HepG2 (cell line): ENCODE data around the gene FBXO9. TPM values are rescaled to one million over a fixed set of nuclear protein-coding genes. Genes with fewer than 3 reads are reported as not detected.

Experiments
- CBX1 ChIP-seq: IDR thresholded peaks from one replicate; pipeline ENCODE4 v1.6.1; 2016; ENCODE audit warnings: antibody characterized with exemption, low read depth
- DNMT1 ChIP-seq: sonication (generic); formaldehyde crosslinking; IDR thresholded peaks from 2 replicates; pipeline ENCODE4 v1.5.1; 2020; ENCODE audit warnings: mild to moderate bottlenecking, missing genetic modification reagents
- ELF1 ChIP-seq: sonication (generic); formaldehyde crosslinking; IDR thresholded peaks from 2 replicates; pipeline ENCODE4 v1.4.0; 2020; ENCODE audit warnings: missing genetic modification reagents
- HDAC2 ChIP-seq: sonication (generic); formaldehyde crosslinking; IDR thresholded peaks from 2 replicates; pipeline ENCODE4 v1.4.0; 2020; ENCODE audit warnings: missing genetic modification reagents
- HHEX ChIP-seq: IDR thresholded peaks from 2 replicates; pipeline ENCODE4 v1.6.1; 2016; ENCODE audit warnings: control low read depth
- IRF2 ChIP-seq: IDR thresholded peaks from 2 replicates; pipeline ENCODE4 v1.6.1; 2018; ENCODE audit warnings: missing genetic modification reagents, missing compliant biosample characterization
- MYNN ChIP-seq: sonication (generic); formaldehyde crosslinking; IDR thresholded peaks from 2 replicates; pipeline ENCODE4 v1.4.0; 2020; ENCODE audit warnings: mild to moderate bottlenecking, low read depth, missing genetic modification reagents
- SETDB1 ChIP-seq: sonication (generic); formaldehyde crosslinking; IDR thresholded peaks from 2 replicates; pipeline ENCODE4 v1.5.1; 2020; ENCODE audit warnings: missing genetic modification reagents, mild to moderate bottlenecking, borderline replicate concordance
- STAT5B ChIP-seq: sonication (generic); formaldehyde crosslinking; IDR thresholded peaks from 2 replicates; pipeline ENCODE4 v1.4.0; 2020; ENCODE audit warnings: missing genetic modification reagents
- THYN1 ChIP-seq: sonication (generic); formaldehyde crosslinking; IDR thresholded peaks from 2 replicates; pipeline ENCODE4 v1.8.1; 2023; ENCODE audit warnings: low read depth, mild to moderate bottlenecking, moderate library complexity, missing genetic modification reagents, borderline replicate concordance
- ZBTB20 ChIP-seq: sonication (generic); formaldehyde crosslinking; IDR thresholded peaks from 2 replicates; pipeline ENCODE4 v1.8.1; 2023; ENCODE audit warnings: missing genetic modification reagents, low read depth, mild to moderate bottlenecking, borderline replicate concordance
- ZNF124 ChIP-seq: sonication (generic); formaldehyde crosslinking; IDR thresholded peaks from 2 replicates; pipeline ENCODE4 v1.4.0; 2020; ENCODE audit warnings: missing genetic modification reagents
- ZNF20 ChIP-seq: sonication (generic); formaldehyde crosslinking; IDR thresholded peaks from 2 replicates; pipeline ENCODE4 v1.4.0; 2020; ENCODE audit warnings: mild to moderate bottlenecking, moderate library complexity, missing genetic modification reagents
- ZNF557 ChIP-seq: sonication (generic); formaldehyde crosslinking; IDR thresholded peaks from 2 replicates; pipeline ENCODE4 v1.4.0; 2020; ENCODE audit warnings: missing genetic modification reagents
- ZNF644 ChIP-seq: IDR thresholded peaks from 2 replicates; pipeline ENCODE4 v1.6.1; 2016; ENCODE audit warnings: low read depth
- polyA plus RNA-seq, 8 experiments: library from polyadenylated mRNA; depleted of rRNA in 3 of 8; stranded (reverse) in 7 of 8; unstranded in 1 of 8; fragments of >200 nt; fragmentation: Illumina TruSeq in 4 of 8; extraction: Trizol in 4 of 8; gene quantifications; 2 replicates each; pipeline versions ENCODE4 v1.2.1 to v1.2.3, GENCODE V29; 2011 to 2016; ENCODE audit warnings: low read depth in 4 of 8, missing spikeins in 1 of 8, mixed read lengths in 1 of 8; ENCODE audit not compliant: insufficient read depth in 1 of 8
- total RNA-seq, 5 experiments: library from RNA; depleted of rRNA; stranded (reverse); fragments of >200 nt; fragmentation: Illumina TruSeq; extraction: Trizol; gene quantifications; 2 replicates each; pipeline ENCODE4 v1.2.3, GENCODE V29; 2016; ENCODE audit warnings: low read depth in 1 of 5
- TF ChIP-seq, protein P1 (sequence below): sonication (generic); formaldehyde crosslinking; IDR thresholded peaks from 2 replicates; pipeline ENCODE4 v1.5.0; 2020; ENCODE audit warnings: missing genetic modification reagents
- TF ChIP-seq, protein P2 (sequence below): sonication (generic); formaldehyde crosslinking; IDR thresholded peaks from 2 replicates; pipeline ENCODE4 v1.4.0; 2020; ENCODE audit warnings: mild to moderate bottlenecking, missing genetic modification reagents, borderline replicate concordance
- TF ChIP-seq, protein P3 (sequence below): sonication (generic); formaldehyde crosslinking; conservative IDR thresholded peaks from 2 replicates; pipeline ENCODE4 v1.8.0; 2022; ENCODE audit warnings: low read depth, missing genetic modification reagents
- TF ChIP-seq, protein P4 (sequence below): sonication (generic); formaldehyde crosslinking; IDR thresholded peaks from 2 replicates; pipeline ENCODE4 v1.5.0; 2020; ENCODE audit warnings: mild to moderate bottlenecking, missing genetic modification reagents
- TF ChIP-seq, protein P5 (sequence below): IDR thresholded peaks from 2 replicates; pipeline ENCODE4 v1.6.1; 2016; ENCODE audit warnings: low read depth, borderline replicate concordance

Gene FBXO9
- total and polyA plus RNA-seq, 2 of the 13 experiments (the other 11 are each of a cell fraction or from before 2014, with no cell fraction given) = 64.3 to 98.4 TPM

DNA sequence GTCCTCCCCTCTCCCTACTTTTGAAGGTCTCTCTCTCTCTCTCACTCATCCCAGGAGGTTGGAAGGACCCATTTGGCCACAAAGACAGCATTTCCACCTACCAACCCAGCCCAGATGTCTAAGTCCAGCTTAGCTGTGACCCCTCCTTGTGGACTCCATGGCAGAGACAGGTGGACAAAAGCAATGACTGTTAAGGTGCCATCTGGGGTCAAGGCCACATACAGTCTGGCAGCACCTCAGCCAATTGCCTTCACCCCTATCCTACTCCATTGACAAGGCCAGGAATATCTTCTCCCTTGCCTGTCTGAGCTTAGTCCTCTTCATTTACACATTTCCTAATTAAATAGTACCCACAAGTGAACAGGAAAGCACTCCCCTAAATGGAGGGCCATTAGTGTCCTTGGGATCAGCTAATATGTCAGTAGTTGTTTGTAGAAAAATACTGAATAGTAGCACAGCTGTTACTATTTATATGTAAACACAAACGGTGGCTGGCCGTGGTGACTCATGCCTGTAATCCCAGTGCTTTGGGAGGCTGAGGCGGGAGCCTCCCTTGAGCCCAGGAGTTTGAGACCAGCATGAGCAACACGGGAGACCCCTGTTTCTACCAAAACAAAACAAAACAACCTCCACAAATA, 54.7 kb downstream of the FBXO9 start (continued):
- TF ChIP-seq MYNN (CRISPR knock-in tag) (no peak; the same call in 1 of the 2 replicates), ZNF20 (CRISPR knock-in tag) (no peak), IRF2 (CRISPR knock-in tag) (peak; percentile 49; the same call in 1 of the 2 replicates), ZNF124 (no peak), STAT5B (CRISPR knock-in tag) (no peak), ZNF557 (CRISPR knock-in tag) (no peak), SETDB1 (no peak), HHEX (peak; percentile 24; the same call in 1 of the 2 replicates), ELF1 (CRISPR knock-in tag) (no peak), DNMT1 (CRISPR knock-in tag) (no peak), ZBTB20 (peak; percentile 54; the same call in 1 of the 2 replicates), THYN1 (no peak), ZNF644 (CRISPR knock-in tag) (peak; percentile 92), CBX1 (no peak), HDAC2 (peak; percentile 71)
- TF ChIP-seq, protein P1, sequence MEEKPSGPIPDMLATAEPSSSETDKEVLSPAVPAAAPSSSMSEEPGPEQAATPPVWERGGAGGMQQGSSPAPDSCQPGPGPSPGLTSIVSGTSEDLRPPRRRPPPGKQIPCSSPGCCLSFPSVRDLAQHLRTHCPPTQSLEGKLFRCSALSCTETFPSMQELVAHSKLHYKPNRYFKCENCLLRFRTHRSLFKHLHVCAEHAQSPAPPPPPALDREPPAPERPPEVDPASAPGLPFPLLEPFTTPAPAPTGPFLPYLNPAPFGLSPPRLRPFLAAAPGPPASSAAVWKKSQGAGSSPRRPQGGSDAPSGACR (CRISPR knock-in tag) = 0 out of 2 replicates have a peak, but pooled peaks have one; percentile 53
- TF ChIP-seq, protein P2, sequence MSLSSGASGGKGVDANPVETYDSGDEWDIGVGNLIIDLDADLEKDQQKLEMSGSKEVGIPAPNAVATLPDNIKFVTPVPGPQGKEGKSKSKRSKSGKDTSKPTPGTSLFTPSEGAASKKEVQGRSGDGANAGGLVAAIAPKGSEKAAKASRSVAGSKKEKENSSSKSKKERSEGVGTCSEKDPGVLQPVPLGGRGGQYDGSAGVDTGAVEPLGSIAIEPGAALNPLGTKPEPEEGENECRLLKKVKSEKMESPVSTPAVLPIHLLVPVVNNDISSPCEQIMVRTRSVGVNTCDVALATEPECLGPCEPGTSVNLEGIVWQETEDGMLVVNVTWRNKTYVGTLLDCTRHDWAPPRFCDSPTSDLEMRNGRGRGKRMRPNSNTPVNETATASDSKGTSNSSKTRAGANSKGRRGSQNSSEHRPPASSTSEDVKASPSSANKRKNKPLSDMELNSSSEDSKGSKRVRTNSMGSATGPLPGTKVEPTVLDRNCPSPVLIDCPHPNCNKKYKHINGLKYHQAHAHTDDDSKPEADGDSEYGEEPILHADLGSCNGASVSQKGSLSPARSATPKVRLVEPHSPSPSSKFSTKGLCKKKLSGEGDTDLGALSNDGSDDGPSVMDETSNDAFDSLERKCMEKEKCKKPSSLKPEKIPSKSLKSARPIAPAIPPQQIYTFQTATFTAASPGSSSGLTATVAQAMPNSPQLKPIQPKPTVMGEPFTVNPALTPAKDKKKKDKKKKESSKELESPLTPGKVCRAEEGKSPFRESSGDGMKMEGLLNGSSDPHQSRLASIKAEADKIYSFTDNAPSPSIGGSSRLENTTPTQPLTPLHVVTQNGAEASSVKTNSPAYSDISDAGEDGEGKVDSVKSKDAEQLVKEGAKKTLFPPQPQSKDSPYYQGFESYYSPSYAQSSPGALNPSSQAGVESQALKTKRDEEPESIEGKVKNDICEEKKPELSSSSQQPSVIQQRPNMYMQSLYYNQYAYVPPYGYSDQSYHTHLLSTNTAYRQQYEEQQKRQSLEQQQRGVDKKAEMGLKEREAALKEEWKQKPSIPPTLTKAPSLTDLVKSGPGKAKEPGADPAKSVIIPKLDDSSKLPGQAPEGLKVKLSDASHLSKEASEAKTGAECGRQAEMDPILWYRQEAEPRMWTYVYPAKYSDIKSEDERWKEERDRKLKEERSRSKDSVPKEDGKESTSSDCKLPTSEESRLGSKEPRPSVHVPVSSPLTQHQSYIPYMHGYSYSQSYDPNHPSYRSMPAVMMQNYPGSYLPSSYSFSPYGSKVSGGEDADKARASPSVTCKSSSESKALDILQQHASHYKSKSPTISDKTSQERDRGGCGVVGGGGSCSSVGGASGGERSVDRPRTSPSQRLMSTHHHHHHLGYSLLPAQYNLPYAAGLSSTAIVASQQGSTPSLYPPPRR (CRISPR knock-in tag) = peak; percentile 72
- TF ChIP-seq, protein P3, sequence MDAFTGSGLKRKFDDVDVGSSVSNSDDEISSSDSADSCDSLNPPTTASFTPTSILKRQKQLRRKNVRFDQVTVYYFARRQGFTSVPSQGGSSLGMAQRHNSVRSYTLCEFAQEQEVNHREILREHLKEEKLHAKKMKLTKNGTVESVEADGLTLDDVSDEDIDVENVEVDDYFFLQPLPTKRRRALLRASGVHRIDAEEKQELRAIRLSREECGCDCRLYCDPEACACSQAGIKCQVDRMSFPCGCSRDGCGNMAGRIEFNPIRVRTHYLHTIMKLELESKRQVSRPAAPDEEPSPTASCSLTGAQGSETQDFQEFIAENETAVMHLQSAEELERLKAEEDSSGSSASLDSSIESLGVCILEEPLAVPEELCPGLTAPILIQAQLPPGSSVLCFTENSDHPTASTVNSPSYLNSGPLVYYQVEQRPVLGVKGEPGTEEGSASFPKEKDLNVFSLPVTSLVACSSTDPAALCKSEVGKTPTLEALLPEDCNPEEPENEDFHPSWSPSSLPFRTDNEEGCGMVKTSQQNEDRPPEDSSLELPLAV (CRISPR knock-in tag) = no peak
- TF ChIP-seq, protein P4, sequence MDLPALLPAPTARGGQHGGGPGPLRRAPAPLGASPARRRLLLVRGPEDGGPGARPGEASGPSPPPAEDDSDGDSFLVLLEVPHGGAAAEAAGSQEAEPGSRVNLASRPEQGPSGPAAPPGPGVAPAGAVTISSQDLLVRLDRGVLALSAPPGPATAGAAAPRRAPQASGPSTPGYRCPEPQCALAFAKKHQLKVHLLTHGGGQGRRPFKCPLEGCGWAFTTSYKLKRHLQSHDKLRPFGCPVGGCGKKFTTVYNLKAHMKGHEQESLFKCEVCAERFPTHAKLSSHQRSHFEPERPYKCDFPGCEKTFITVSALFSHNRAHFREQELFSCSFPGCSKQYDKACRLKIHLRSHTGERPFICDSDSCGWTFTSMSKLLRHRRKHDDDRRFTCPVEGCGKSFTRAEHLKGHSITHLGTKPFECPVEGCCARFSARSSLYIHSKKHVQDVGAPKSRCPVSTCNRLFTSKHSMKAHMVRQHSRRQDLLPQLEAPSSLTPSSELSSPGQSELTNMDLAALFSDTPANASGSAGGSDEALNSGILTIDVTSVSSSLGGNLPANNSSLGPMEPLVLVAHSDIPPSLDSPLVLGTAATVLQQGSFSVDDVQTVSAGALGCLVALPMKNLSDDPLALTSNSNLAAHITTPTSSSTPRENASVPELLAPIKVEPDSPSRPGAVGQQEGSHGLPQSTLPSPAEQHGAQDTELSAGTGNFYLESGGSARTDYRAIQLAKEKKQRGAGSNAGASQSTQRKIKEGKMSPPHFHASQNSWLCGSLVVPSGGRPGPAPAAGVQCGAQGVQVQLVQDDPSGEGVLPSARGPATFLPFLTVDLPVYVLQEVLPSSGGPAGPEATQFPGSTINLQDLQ = no peak
- TF ChIP-seq, protein P5, sequence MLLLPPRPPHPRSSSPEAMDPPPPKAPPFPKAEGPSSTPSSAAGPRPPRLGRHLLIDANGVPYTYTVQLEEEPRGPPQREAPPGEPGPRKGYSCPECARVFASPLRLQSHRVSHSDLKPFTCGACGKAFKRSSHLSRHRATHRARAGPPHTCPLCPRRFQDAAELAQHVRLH (CRISPR knock-in tag) = peak; percentile 84; the same call in 1 of the 2 replicates
